Activated T-cell treated with anti-CD3 and anti-CD28 coated beads, Interleukin-2, amount 50 U/mL, for 72 hours (primary cell): ENCODE results near the gene TM4SF4. TPM values are rescaled to one million over a fixed set of nuclear protein-coding genes. Genes with fewer than 3 reads are reported as not detected.

Source experiments
- ATAC-seq, 2 donors: fragments of 150-1000 bp; cut with Tn5 transposase; replicated peaks in 1 of 2; 2 replicates each; pipeline ENCODE4 v1.10.0; 2021; ENCODE audit warnings: moderate library complexity in 2 of 2, mild to moderate bottlenecking in 1 of 2
- DNase-seq, 2 donors: peaks; one replicate each; pipeline ENCODE4 v3.0.0; 2021 to 2022; ENCODE audit warnings: mixed read lengths in 1 of 2
- H3K27ac Mint-ChIP-seq: one replicate; pipeline ENCODE4 v1.8.0; 2022; ENCODE audit warnings: mild to moderate bottlenecking, moderate library complexity, mixed read lengths
- H3K27me3 Mint-ChIP-seq: one replicate; pipeline ENCODE4 v1.8.0; 2022; ENCODE audit warnings: low read depth, mixed read lengths
- H3K36me3 Mint-ChIP-seq, 2 donors: one replicate each; pipeline ENCODE4 v1.8.0; 2022; ENCODE audit warnings: mixed read lengths in 2 of 2, mild to moderate bottlenecking in 1 of 2; ENCODE audit not compliant: insufficient read depth in 2 of 2
- H3K4me1 Mint-ChIP-seq: one replicate; pipeline ENCODE4 v1.8.0; 2022; ENCODE audit warnings: low read depth, mixed read lengths
- H3K4me3 Mint-ChIP-seq, 2 donors: one replicate each; pipeline ENCODE4 v1.8.0; 2022; ENCODE audit warnings: mild to moderate bottlenecking in 2 of 2, mixed read lengths in 2 of 2, moderate library complexity in 2 of 2
- H3K9me3 Mint-ChIP-seq, 2 donors: one replicate each; pipeline ENCODE4 v1.8.0; 2022; ENCODE audit warnings: mixed read lengths in 2 of 2
- total RNA-seq, 2 donors: library from RNA; stranded (reverse); gene quantifications; one replicate each; pipeline ENCODE4 v1.2.3, GENCODE V29; 2022

Gene TM4SF4
- total RNA-seq, 2 donors from 2014 or later = not detected

- Mint-ChIP-seq H3K4me1 (no peaks in the 10 kb centered on the region), H3K27ac (no peak overlapping the region), H3K27me3 (peaks cover 12% of the 10 kb centered on the region), H3K4me3 (no peak overlapping the region), H3K9me3 (no peaks in the 10 kb centered on the region), H3K36me3 (no peaks in the 10 kb centered on the region)
- ATAC-seq (no peak), DNase-seq (no peak)
Measured at GRCh38 chr3:149462051-149462450, 12.4 kb upstream of the TM4SF4 start.

- DNase-seq (no peak), ATAC-seq (no peak)
- Mint-ChIP-seq H3K4me1 (no peaks in the 10 kb centered on the region), H3K27ac (no peak overlapping the region), H3K9me3 (no peaks in the 10 kb centered on the region), H3K36me3 (no peaks in the 10 kb centered on the region), H3K27me3 (peaks cover 10% of the 10 kb centered on the region), H3K4me3 (no peak overlapping the region)
Measured at GRCh38 chr3:149462581-149463011, 11.9 kb upstream of the TM4SF4 start.

GRCh38 chr3:149463921-149464320, 10.6 kb upstream of the TM4SF4 start:
- Mint-ChIP-seq H3K27me3 (no peaks in the 10 kb centered on the region), H3K9me3 (no peaks in the 10 kb centered on the region)

GRCh38 chr3:149464542-149465328, 9.8 kb upstream of the TM4SF4 start:
- Mint-ChIP-seq H3K27me3 (no peaks in the 10 kb centered on the region), H3K4me1 (no peaks in the 10 kb centered on the region), H3K36me3 (no peaks in the 10 kb centered on the region), H3K4me3 (no peak overlapping the region), H3K9me3 (no peaks in the 10 kb centered on the region), H3K27ac (no peak overlapping the region)
- ATAC-seq (no peak), DNase-seq (no peak)

More at GRCh38 chr3:149463921-149464320, 10.6 kb upstream of the TM4SF4 start:
- ATAC-seq = no peak
- Mint-ChIP-seq H3K4me1 (no peaks in the 10 kb centered on the region), H3K4me3 (no peak overlapping the region), H3K27ac (no peak overlapping the region), H3K36me3 (no peaks in the 10 kb centered on the region)
- DNase-seq = no peak

GRCh38 chr3:149465351-149465883, 9.1 kb upstream of the TM4SF4 start:
- Mint-ChIP-seq H3K4me3 (no peak overlapping the region), H3K27me3 (no peaks in the 10 kb centered on the region), H3K27ac (no peak overlapping the region), H3K36me3 (no peaks in the 10 kb centered on the region), H3K4me1 (no peaks in the 10 kb centered on the region), H3K9me3 (no peaks in the 10 kb centered on the region)
- no peak for DNase-seq
- ATAC-seq = no peak

GRCh38 chr3:149466192-149466591, 8.3 kb upstream of the TM4SF4 start:
- no peak for DNase-seq
- no peaks in the 10 kb centered on the region for H3K36me3 Mint-ChIP-seq
- ATAC-seq = no peak
- no peaks in the 10 kb centered on the region for H3K4me1 Mint-ChIP-seq
- H3K4me3 Mint-ChIP-seq = no peak overlapping the region
- no peaks in the 10 kb centered on the region for H3K9me3 Mint-ChIP-seq
- no peaks in the 10 kb centered on the region for H3K27me3 Mint-ChIP-seq
- H3K27ac Mint-ChIP-seq = no peak overlapping the region

- ATAC-seq (no peak), DNase-seq (no peak)
- H3K27me3 Mint-ChIP-seq = peaks cover 12% of the 10 kb centered on the region
- no peaks in the 10 kb centered on the region for H3K36me3 Mint-ChIP-seq
- no peak overlapping the region for H3K27ac Mint-ChIP-seq
- H3K4me1 Mint-ChIP-seq = no peaks in the 10 kb centered on the region
- no peaks in the 10 kb centered on the region for H3K9me3 Mint-ChIP-seq
- H3K4me3 Mint-ChIP-seq = no peak overlapping the region
Measured at GRCh38 chr3:149468504-149469212, 5.8 kb upstream of the TM4SF4 start.

GRCh38 chr3:149470381-149470780, 4.1 kb upstream of the TM4SF4 start:
- Mint-ChIP-seq H3K27ac (no peak overlapping the region), H3K4me3 (no peak overlapping the region), H3K36me3 (no peaks in the 10 kb centered on the region), H3K27me3 (peaks cover 18% of the 10 kb centered on the region), H3K4me1 (no peaks in the 10 kb centered on the region), H3K9me3 (no peaks in the 10 kb centered on the region)
- DNase-seq (no peak), ATAC-seq (no peak)

GRCh38 chr3:149472030-149472797, 2.3 kb upstream of the TM4SF4 start:
- Mint-ChIP-seq H3K4me3 (no peak overlapping the region), H3K4me1 (no peaks in the 10 kb centered on the region), H3K27ac (no peak overlapping the region), H3K27me3 (peaks cover 27% of the 10 kb centered on the region), H3K9me3 (no peaks in the 10 kb centered on the region), H3K36me3 (no peaks in the 10 kb centered on the region)
- ATAC-seq (no peak), DNase-seq (no peak)

- ATAC-seq = no peak
- H3K27me3 Mint-ChIP-seq = peaks cover 27% of the 10 kb centered on the region
- no peaks in the 10 kb centered on the region for H3K4me1 Mint-ChIP-seq
- no peaks in the 10 kb centered on the region for H3K36me3 Mint-ChIP-seq
- H3K9me3 Mint-ChIP-seq = no peaks in the 10 kb centered on the region
- H3K27ac Mint-ChIP-seq = no peak overlapping the region
- no peak overlapping the region for H3K4me3 Mint-ChIP-seq
- no peak for DNase-seq
Measured at GRCh38 chr3:149473357-149474249, 894 bp upstream of the TM4SF4 start.

- DNase-seq = no peak
- Mint-ChIP-seq H3K4me3 (no peak overlapping the region), H3K4me1 (no peaks in the 10 kb centered on the region), H3K27ac (no peak overlapping the region), H3K36me3 (no peaks in the 10 kb centered on the region), H3K27me3 (peaks cover 27% of the 10 kb centered on the region), H3K9me3 (no peaks in the 10 kb centered on the region)
- ATAC-seq = no peak
Measured at GRCh38 chr3:149475451-149476060, 1.1 kb downstream of the TM4SF4 start.

GRCh38 chr3:149476225-149476624, 1.7 kb downstream of the TM4SF4 start:
- ATAC-seq (no peak), DNase-seq (no peak)
- H3K36me3 Mint-ChIP-seq = no peaks in the 10 kb centered on the region
- peaks cover 27% of the 10 kb centered on the region for H3K27me3 Mint-ChIP-seq
- no peaks in the 10 kb centered on the region for H3K4me1 Mint-ChIP-seq
- H3K4me3 Mint-ChIP-seq = no peak overlapping the region
- H3K27ac Mint-ChIP-seq = no peak overlapping the region
- H3K9me3 Mint-ChIP-seq = no peaks in the 10 kb centered on the region
